K562 (cell line): ENCODE data around the gene VRK3. TPM values are rescaled to one million over a fixed set of nuclear protein-coding genes. Genes with fewer than 3 reads are reported as not detected.

Source experiments
- CBFA2T2 ChIP-seq: fragments of 450-650 bp; conservative IDR thresholded peaks from 2 replicates; pipeline ENCODE4 v1.6.1; 2017; ENCODE audit warnings: mild to moderate bottlenecking
- DEAF1 ChIP-seq: fragments of 450-650 bp; formaldehyde crosslinking; IDR thresholded peaks from 2 replicates; pipeline ENCODE4 v1.4.0; 2020; ENCODE audit warnings: mild to moderate bottlenecking, moderate library complexity
- ELF2 ChIP-seq: fragments of 250-450 bp; sonication (Bioruptor Pico); IDR thresholded peaks from 2 replicates; pipeline ENCODE4 v1.5.0; 2021; ENCODE audit warnings: mild to moderate bottlenecking
- EP400 ChIP-seq: fragments of 450-650 bp; IDR thresholded peaks from 2 replicates; pipeline ENCODE4 v1.6.1; 2017; ENCODE audit warnings: antibody characterized with exemption, mild to moderate bottlenecking, moderate library complexity
- GATAD2A ChIP-seq: fragments of 450-650 bp; IDR thresholded peaks from 2 replicates; pipeline ENCODE4 v1.6.1; 2017
- HBP1 ChIP-seq: fragments of 450-650 bp; formaldehyde crosslinking; IDR thresholded peaks from 2 replicates; pipeline ENCODE4 v1.4.0; 2022; ENCODE audit warnings: missing genetic modification characterization
- HDAC8 ChIP-seq: fragments of 450-650 bp; IDR thresholded peaks from 2 replicates; pipeline ENCODE4 v1.6.1; 2016; ENCODE audit warnings: mild to moderate bottlenecking, missing genetic modification characterization, moderate library complexity, missing compliant biosample characterization
- HEY1 ChIP-seq: fragments of 250-450 bp; sonication (Bioruptor Pico); IDR thresholded peaks from 2 replicates; pipeline ENCODE4 v1.5.0; 2020; ENCODE audit warnings: mild to moderate bottlenecking, moderate library complexity, borderline replicate concordance
- HOXB6 ChIP-seq: fragments of 250-450 bp; sonication (Bioruptor Pico); IDR thresholded peaks from 2 replicates; pipeline ENCODE4 v1.5.1; 2022; ENCODE audit warnings: mild to moderate bottlenecking, borderline replicate concordance
- MYC ChIP-seq, 2 experiments: fragments of 250-450 bp in 1 of 2; sonication (Bioruptor Pico) in 1 of 2; IDR thresholded peaks; 2 replicates each; pipeline versions ENCODE4 v1.5.1 to v1.6.1; 2012 to 2021; ENCODE audit warnings: low read depth in 2 of 2, borderline replicate concordance in 1 of 2, improper control_type of control experiment in 1 of 2, low read length in 1 of 2, mild to moderate bottlenecking in 1 of 2, moderate library complexity in 1 of 2
- NFXL1 ChIP-seq: fragments of 450-650 bp; formaldehyde crosslinking; IDR thresholded peaks from 2 replicates; pipeline ENCODE4 v1.4.0; 2021; ENCODE audit warnings: mild to moderate bottlenecking
- NR2F6 ChIP-seq: fragments of 450-650 bp; formaldehyde crosslinking; IDR thresholded peaks from 2 replicates; pipeline ENCODE4 v1.4.0; 2020; ENCODE audit warnings: mild to moderate bottlenecking
- PHB ChIP-seq: fragments of 250-450 bp; sonication (Bioruptor Pico); IDR thresholded peaks from 2 replicates; pipeline ENCODE4 v1.5.0; 2021
- PML ChIP-seq: IDR thresholded peaks from 2 replicates; pipeline ENCODE4 v1.6.1; 2012; ENCODE audit warnings: low read length, inconsistent platforms
- RAD21 ChIP-seq, 2 experiments: fragments of 250-450 bp in 1 of 2; fragments of 450-650 bp in 1 of 2; sonication (Bioruptor Pico) in 1 of 2; formaldehyde crosslinking in 1 of 2; IDR thresholded peaks in 1 of 2; conservative IDR thresholded peaks in 1 of 2; 2 replicates each; pipeline versions ENCODE4 v1.4.0 to v1.8.0; 2020 to 2022; ENCODE audit warnings: mild to moderate bottlenecking in 2 of 2, moderate library complexity in 1 of 2
- RBM22 ChIP-seq: fragments of 200-400 bp; formaldehyde crosslinking; IDR thresholded peaks from 2 replicates; pipeline ENCODE4 v1.6.1; 2018; ENCODE audit warnings: low read length, low read depth; ENCODE audit not compliant: poor library complexity, severe bottlenecking
- RCOR1 ChIP-seq, 2 experiments: IDR thresholded peaks; 2 replicates each; pipeline ENCODE4 v1.6.1; 2012; ENCODE audit warnings: low read depth in 2 of 2, low read length in 2 of 2, borderline replicate concordance in 1 of 2, improper control_type of control experiment in 1 of 2
- TEAD4 ChIP-seq, 2 experiments: sonication (generic) in 1 of 2; formaldehyde crosslinking in 1 of 2; IDR thresholded peaks; 2 replicates each; pipeline versions ENCODE4 v1.6.1 to v1.8.0; 2012 to 2022; ENCODE audit warnings: borderline replicate concordance in 1 of 2, inconsistent platforms in 1 of 2, low read length in 1 of 2, mild to moderate bottlenecking in 1 of 2, missing genetic modification reagents in 1 of 2
- THAP7 ChIP-seq: fragments of 250-450 bp; sonication (Bioruptor Pico); IDR thresholded peaks from 2 replicates; pipeline ENCODE4 v1.5.0; 2021
- ZBTB17 ChIP-seq: fragments of 450-650 bp; formaldehyde crosslinking; IDR thresholded peaks from 2 replicates; pipeline ENCODE4 v1.4.0; 2020; ENCODE audit warnings: mild to moderate bottlenecking
- ZNF436 ChIP-seq: fragments of 250-450, 450-650 bp; sonication (Bioruptor Pico); formaldehyde crosslinking; IDR thresholded peaks from 2 replicates; pipeline ENCODE4 v1.7.0; 2020; ENCODE audit warnings: mild to moderate bottlenecking
- ZNF717 ChIP-seq: fragments of 250-450 bp; sonication (Bioruptor Pico); IDR thresholded peaks from 2 replicates; pipeline ENCODE4 v1.5.0; 2021
- polyA plus RNA-seq, 8 experiments: library from polyadenylated mRNA; depleted of rRNA in 4 of 8; stranded (reverse) in 5 of 8; unstranded in 3 of 8; fragments of >200 nt; fragmentation: Nextera tagmentation in 2 of 8; fragmentation: Illumina TruSeq in 1 of 8; extraction: Ambion mirVana in 2 of 8; extraction: Trizol in 1 of 8; gene quantifications; 2 replicates each; pipeline versions ENCODE4 v1.2.1 to v1.2.3, GENCODE V29; 2011 to 2014; ENCODE audit warnings: inconsistent platforms in 1 of 8, missing spikeins in 1 of 8
- total RNA-seq, 7 experiments: library from RNA; depleted of rRNA in 6 of 7; stranded (reverse); fragments of >200 nt in 6 of 7; fragmentation: Illumina TruSeq in 2 of 7; extraction: Trizol in 2 of 7; gene quantifications; 2 replicates each; pipeline versions ENCODE4 v1.2.1 to v1.2.3, GENCODE V29; 2011 to 2021; ENCODE audit warnings: low replicate concordance in 1 of 7
- TF ChIP-seq, protein P1 (sequence below): fragments of 450-650 bp; formaldehyde crosslinking; IDR thresholded peaks from 2 replicates; pipeline ENCODE4 v1.4.0; 2020; ENCODE audit warnings: mild to moderate bottlenecking, moderate library complexity

VRK3 gene
- total and polyA plus RNA-seq, 9 of the 15 experiments (the other 6 are each of a cell fraction or from before 2014, with no cell fraction given), result 25.6 to 94.3 (median 42.9) TPM

- TF ChIP-seq RCOR1 (IDR thresholded peaks at IDR 0.05; ENCODE audit: borderline replicate concordance in 1 of 2, low read depth in 2 of 2, low read length in 2 of 2), result peak in 1 of 2 experiments; percentile 59; a peak in 2 of 4 replicates
- no peak for TF ChIP-seq GATAD2A
- TF ChIP-seq ELF2 (CRISPR knock-in tag), result 0 out of 2 replicates have a peak, but pooled peaks have one; percentile 57
- 0 out of 2 replicates have a peak, but pooled peaks have one; percentile 19 for TF ChIP-seq PML
- 0 out of 2 replicates have a peak, but pooled peaks have one; percentile 31 for TF ChIP-seq ZNF436
- TF ChIP-seq NR2F6 (CRISPR knock-in tag), result peak; percentile 75
- TF ChIP-seq CBFA2T2, result no peak
- TF ChIP-seq, protein P1, sequence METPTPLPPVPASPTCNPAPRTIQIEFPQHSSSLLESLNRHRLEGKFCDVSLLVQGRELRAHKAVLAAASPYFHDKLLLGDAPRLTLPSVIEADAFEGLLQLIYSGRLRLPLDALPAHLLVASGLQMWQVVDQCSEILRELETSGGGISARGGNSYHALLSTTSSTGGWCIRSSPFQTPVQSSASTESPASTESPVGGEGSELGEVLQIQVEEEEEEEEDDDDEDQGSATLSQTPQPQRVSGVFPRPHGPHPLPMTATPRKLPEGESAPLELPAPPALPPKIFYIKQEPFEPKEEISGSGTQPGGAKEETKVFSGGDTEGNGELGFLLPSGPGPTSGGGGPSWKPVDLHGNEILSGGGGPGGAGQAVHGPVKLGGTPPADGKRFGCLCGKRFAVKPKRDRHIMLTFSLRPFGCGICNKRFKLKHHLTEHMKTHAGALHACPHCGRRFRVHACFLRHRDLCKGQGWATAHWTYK (CRISPR knock-in tag), result peak; percentile 89; the same call in 1 of the 2 replicates
- TF ChIP-seq THAP7 (CRISPR knock-in tag), result 0 out of 2 replicates have a peak, but pooled peaks have one; percentile 69
- no peak for TF ChIP-seq MYC (IDR thresholded peaks at IDR 0.05; ENCODE audit: low read depth, low read length)
- TF ChIP-seq MYC (CRISPR knock-in tag; IDR thresholded peaks at IDR 0.05; ENCODE audit: borderline replicate concordance, low read depth), result peak; percentile 84; the same call in 1 of the 2 replicates
- peak; percentile 93 for TF ChIP-seq NFXL1
- TF ChIP-seq PHB (CRISPR knock-in tag), result peak; percentile 88
- 0 out of 2 replicates have a peak, but pooled peaks have one; percentile 10 for TF ChIP-seq HEY1 (CRISPR knock-in tag)
- 0 out of 2 replicates have a peak, but pooled peaks have one; percentile 21 for TF ChIP-seq ZNF717
- peak; percentile 28; the same call in 1 of the 2 replicates for TF ChIP-seq DEAF1
- TF ChIP-seq TEAD4 (IDR thresholded peaks at IDR 0.05; ENCODE audit: low read length), result 0 out of 2 replicates have a peak, but pooled peaks have one; percentile 6
- TF ChIP-seq TEAD4 (CRISPR knock-in tag; IDR thresholded peaks at IDR 0.05; ENCODE audit: borderline replicate concordance), result no peak
- TF ChIP-seq HOXB6, result peak; percentile 96
- peak; percentile 77 for TF ChIP-seq ZBTB17 (CRISPR knock-in tag)
- TF ChIP-seq HDAC8 (tag), result no peak
- TF ChIP-seq HBP1, result peak; percentile 95
- peak; percentile 79 for TF ChIP-seq RBM22
- no peak for TF ChIP-seq EP400
- TF ChIP-seq RAD21 (CRISPR knock-in tag; conservative IDR thresholded peaks at IDR 0.05 in 1 of 2, IDR thresholded peaks at IDR 0.05 in 1 of 2), result 0 out of 4 replicates have a peak, but pooled peaks of 1 of the 2 experiments have one; percentile 14
Observed at GRCh38 chr19:49933643-49934042, 91.5 kb downstream of the VRK3 start (continued).
